B cell (primary cell): Measurements from ENCODE around the gene FBXO15.

Experiments
- CTCF ChIP-seq: fragments of 200-600 bp; IDR thresholded peaks from one replicate; pipeline ENCODE4 v1.8.0; 2022; ENCODE audit warnings: antibody characterized with exemption, mild to moderate bottlenecking
- EZH2 ChIP-seq: IDR thresholded peaks from 2 replicates; pipeline ENCODE4 v1.6.1; 2012; ENCODE audit warnings: borderline replicate concordance, low read depth, mild to moderate bottlenecking, moderate library complexity, low read length; ENCODE audit not compliant: insufficient read depth, poor library complexity, severe bottlenecking

DNA sequence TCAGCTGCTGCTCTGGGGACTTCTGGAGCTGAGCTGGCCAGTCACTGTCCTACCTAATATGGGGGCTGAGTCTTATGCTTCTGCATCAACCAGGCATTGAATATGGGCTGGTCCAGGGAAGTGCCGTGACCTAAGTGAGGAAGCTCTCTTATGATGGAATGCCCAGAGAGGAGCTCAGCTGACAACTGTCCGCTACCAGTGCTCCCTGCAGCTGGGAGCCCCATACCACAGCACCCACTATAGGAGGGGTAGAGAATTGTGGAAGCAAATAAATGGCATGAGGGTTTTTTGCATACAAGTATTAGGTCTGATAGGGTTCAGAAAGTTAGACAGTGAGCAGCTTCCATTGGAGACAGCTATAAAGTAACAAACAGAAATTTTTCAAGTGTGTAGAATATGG lies 5.2 kb upstream of the FBXO15 start:
- TF ChIP-seq CTCF (no peak), EZH2 (no peak)
